Muscle of back (tissue), 11 donors: ENCODE results near the gene FOXN3. TPM values are rescaled to one million over a fixed set of nuclear protein-coding genes. Genes with fewer than 3 reads are reported as not detected.

Experiments used
- DNase-seq, 3 donors: peaks; one replicate each; pipeline versions ENCODE4 v3.0.0 to v3.0.0-alpha.2; 2013
- polyA plus RNA-seq, 10 donors: library from polyadenylated mRNA; unstranded; fragments of 120-200 nt; gene quantifications; one replicate each; pipeline ENCODE4 v1.2.1, GENCODE V29; 2013; ENCODE audit not compliant: insufficient read length in 10 of 10

FOXN3 gene
- polyA plus RNA-seq, 10 donors = 58.4 to 84.8 (median 68.2) TPM

DNA sequence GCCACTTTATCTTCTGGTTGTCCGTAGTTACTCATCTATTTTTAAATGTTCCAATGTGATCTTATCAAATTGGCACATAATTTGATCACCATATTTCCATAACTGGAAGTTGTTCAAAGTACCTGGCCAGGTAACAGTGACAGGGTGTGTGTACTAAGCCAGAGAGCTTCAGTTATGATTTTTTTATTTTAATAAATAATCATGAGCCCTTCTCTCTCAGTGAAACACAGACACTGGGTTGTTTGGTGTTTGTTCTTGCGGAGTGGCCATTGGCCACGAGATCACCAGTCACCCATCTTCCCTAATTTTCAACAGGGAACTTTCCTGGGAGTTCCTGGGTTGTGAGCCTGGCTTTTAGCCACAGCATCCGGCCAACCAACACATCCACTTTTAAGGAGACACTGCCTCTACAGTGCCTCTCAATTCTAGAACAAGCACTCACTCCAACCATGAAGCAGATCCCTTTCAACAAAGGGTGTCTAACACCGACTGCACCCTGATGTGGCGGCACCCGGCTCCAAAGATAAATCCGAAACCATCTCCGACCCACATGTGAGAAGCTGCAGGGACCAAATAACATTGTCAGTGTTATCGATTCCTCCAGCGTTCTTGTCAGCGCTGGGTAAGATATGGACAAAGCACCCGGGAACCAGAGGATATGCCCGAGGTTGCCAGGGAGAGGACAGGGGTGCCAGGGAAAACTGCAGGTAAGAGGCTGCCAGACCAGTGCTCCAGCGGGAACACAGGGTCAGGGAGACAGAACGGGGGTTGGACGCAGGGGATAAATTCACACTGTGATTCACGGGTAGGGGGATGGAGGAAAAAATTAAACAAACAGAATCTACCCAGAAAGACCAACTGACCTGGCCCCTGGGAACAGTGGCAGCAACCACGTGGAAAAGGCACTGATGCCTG, 49.9 kb downstream of the FOXN3 start:
- no peak for DNase-seq

DNA sequence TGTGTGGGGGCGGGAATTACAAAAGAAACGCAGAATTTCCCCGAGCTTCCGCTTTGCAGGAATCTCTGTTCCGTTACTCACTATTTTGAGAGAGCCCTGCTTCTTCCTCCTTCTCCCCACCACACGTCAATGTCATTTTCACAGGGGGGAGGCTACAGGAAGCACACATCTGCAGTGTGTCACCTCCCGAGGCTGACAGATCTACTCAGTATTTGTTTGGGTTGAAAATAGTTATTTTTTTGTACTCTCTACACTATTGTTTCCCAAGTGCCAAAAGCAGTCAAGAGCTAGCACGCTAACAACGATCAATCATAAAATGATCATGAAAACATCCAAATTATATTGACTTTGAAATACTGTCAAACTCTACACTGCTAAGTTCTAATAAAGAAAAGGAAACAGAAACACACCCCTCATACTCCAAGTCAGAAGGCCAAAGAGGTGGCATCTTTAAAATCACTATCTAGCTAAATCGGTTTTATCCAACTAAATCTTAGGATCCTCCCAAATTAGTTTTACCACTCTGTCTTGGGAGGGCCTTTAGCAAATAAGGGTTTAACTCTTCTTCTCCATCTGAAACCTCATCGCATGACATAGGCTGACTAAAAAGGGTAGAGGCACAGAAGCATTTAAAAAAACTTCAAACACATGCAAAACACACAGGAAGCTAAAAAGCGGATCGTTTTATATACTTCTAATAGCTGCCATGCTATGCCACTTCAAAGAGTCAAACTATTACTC, 51.8 kb downstream of the FOXN3 start:
- DNase-seq = peak in 1 of 3 donors; percentile 47

DNA sequence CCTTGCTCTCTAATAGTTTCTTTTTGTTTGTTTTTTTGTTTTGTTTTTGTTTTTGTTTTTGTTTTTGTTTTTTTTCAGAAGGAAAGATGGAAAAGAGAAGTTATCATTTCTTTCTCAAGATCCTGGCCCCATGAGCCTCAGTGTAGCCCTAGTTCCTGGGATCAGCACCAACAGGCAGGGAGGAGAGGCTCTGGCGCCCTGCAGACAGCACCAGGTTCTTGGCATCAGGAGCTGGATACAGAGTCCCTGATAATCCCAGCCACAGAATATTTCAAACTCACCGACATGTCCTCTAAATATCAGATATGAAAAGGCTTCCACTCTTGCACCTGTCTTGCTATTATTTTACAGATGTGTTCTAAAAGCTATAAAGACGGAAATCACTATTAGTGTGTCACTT, 52.7 kb downstream of the FOXN3 start:
- DNase-seq = no peak

GRCh38 chr14:89360277-89360676, 56.8 kb downstream of the FOXN3 start:
- no peak for DNase-seq

DNA sequence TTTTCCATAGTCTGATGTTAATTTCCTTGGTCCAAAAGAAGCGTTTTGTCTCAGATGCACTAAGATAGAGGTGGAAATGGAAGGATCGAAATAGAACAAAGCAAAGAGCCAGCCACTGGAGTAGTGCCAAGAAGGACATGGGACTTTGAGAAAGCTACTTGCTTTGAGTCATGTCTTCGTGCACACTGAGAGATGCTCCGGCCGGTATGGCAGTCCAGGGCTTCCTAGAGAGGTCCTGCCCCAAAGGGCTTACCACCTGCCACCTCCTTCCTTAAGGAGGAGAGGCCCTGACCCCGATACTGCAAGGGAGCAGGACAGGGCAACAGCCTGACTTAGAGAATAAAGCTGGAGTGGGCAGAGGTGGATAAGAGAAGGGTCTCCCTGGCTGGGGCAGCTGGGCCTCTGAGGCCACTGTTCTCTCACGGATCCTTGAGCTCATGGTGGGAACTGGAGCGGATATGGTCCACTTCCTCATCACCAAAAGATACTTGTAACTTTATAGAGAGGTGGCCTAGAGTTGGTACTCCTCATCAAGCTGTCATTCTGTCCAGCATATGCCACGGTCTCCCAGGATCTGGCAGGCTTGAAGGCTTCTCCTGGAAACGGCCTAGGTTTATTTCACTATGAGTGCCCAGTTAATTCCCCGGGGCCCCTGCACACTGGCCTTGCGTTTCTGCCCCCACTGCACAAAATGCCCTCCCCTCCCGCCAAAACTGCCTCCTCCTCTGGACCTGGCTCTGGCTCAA, 57.4 kb downstream of the FOXN3 start:
- DNase-seq = peak in 1 of 3 donors; percentile 33

DNA sequence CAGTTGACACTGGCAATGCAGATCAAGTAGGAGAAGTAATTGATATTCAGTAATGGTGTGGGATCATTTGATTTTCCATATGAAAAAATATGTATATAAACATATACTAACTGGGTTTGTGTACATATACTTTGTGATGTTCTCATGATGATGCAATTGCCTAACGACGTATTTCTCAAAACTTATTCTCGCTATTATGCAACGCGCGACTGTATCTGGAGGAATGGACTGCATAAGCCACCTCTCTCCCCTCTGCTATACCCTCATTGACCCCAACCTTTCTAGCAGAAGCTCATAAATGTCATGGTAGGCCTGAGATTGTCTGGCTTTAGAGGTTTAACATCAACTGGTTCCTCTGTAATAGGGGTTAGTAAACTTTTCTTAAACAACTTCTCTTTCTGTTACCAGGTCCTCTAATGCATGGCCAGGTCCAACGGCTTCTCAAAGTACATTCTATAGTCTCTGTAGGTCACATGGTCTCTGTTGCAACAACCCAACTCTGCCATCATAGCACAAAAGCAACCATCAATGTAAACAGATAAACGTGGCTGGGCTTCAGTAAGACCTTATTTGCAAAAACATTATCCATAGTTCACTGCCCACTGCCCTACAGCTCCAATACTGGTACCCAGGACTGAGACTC, 59.3 kb downstream of the FOXN3 start:
- no peak for DNase-seq

DNA sequence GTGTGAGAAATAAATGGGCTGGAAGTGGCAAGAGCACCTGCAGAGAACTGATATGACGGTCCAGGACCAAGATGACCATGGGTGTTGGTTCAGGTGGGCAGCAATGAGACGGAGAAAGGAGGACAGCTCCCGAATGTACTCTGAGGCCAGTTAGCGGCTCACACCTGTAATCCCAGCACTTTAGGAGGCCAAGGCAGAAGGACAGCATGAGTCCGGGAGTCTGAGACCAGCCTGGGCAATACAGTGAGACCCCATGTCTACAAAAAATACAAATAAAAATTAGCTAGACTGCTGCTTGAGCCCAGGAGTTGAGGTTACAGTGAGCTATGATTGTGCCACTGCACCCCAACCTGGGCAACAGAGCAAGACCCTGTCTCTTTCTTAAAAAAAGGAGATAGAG, 60.1 kb downstream of the FOXN3 start:
- no peak for DNase-seq

GRCh38 chr14:89356496-89356895, 60.5 kb downstream of the FOXN3 start:
- DNase-seq = no peak

DNA sequence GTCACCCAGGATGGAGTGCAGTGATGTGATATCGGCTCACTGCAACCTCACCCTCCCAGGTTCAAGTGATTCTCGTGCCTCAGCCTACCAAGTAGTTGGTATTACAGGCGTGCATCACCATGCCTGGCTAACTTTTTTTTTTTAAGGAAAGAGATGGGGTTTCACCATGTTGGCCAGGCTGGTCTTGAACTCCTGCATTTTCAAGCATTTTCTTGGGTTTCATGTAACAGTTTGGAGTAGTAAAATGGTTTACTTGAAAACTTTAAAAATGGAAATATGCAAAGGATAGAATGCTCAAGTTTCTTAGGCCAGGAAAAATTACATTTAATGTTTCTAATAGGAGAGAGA, 63.3 kb downstream of the FOXN3 start:
- DNase-seq = peak in 1 of 3 donors; percentile 51

GRCh38 chr14:89352976-89353765, 63.9 kb downstream of the FOXN3 start:
- DNase-seq = no peak

- peak; percentile 41 to 87 (median 65) for DNase-seq
Observed at GRCh38 chr14:89351516-89352404, 65.3 kb downstream of the FOXN3 start.

GRCh38 chr14:89351221-89351515, 65.9 kb downstream of the FOXN3 start:
- DNase-seq = peak in 1 of 3 donors; percentile 42

DNA sequence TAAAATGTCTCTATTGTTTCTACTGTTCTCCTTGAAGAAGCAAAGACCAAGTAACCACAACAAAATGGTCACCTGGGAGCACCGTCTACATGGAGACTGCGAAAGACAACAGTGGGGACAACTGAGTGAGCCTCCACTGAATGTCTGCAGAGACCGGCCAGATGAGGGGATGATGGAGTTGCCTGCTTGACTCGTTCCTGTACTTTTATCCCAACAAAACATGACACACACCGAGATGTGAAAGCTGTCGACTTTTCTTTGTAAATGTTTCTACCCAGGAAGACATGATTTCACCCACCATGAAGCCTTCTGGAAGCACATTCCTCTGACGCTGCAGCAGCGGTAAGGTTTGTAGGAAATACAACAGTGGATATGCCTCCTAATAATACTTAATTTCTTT, 66.9 kb downstream of the FOXN3 start:
- no peak for DNase-seq

DNA sequence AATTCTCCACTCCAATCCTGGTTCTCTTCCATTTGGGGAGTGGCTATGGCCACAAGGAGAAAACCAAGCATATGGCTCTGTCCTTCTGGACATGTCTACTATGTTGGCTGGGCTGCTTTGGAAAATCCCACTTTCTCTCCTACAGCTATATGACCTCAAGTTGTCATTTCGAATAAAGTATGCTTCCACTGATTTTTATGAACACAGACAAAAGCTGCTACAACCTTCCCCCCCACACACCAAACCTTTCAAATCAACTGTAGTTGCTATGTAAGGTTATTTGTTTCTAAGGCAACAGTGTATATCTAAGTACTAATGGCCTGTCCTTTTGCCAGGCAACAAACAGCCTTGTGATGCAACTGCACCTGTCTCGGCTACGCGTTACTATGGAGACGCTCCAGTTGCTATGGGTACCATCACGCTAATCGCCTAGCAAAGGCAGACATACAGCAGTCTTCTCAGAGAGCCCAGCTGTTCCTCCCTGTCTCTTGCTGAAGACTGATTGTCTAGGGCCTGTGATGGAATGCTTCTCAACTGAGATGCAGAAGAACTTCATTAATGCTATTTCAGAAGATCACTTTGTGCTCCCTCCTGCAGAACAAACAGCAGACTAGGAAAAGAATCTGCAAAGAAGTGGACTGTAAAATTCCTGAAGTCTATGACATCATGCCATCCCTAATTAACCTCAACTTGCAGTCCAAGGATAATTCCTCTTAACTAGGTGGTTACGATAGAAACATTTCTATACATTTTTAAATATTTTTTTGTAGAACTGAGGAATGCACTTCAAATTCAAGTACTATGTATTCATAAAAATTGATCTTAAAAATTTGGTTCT, 67.6 kb downstream of the FOXN3 start:
- DNase-seq = peak; percentile 90 to 94 (median 92)

DNA sequence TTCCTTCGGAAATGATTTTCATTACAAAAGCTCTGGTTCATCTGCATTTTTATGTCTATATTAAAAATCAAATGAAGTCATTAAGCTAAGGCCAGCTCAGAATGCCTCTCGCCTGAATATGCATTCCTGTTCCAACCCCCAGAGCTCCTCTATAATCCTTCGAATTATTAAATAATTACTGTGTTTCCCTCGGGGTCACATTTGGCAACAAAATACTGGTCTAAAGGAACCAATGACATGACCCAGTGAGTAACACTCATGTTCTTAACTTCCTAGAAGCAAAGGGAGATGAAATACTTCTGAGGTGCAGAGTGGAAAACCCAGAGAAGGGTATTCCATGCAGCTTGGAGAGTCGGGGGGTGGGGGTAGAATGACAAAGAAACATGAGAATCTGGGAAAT, 68.3 kb downstream of the FOXN3 start:
- DNase-seq = peak in 1 of 3 donors; percentile 38

GRCh38 chr14:89347885-89348284, 69.1 kb downstream of the FOXN3 start:
- DNase-seq = no peak

- no peak for DNase-seq
Observed at GRCh38 chr14:89344920-89345254, 72.1 kb downstream of the FOXN3 start.

- DNase-seq = no peak
Observed at GRCh38 chr14:89343356-89343755, 73.7 kb downstream of the FOXN3 start.

GRCh38 chr14:89342049-89342448, 75.0 kb downstream of the FOXN3 start:
- DNase-seq = no peak
